AG09319 (cell line): ENCODE data around the gene ITPKC.

Experiments used
- DNase-seq: peaks from one replicate; pipeline ENCODE4 v3.0.0-alpha.2; 2010; ENCODE audit warnings: low read depth; ENCODE audit errors: extremely low read depth
- CTCF ChIP-seq: IDR thresholded peaks from 2 replicates; pipeline ENCODE4 v1.5.1; 2011; ENCODE audit warnings: low read depth, mild to moderate bottlenecking, inconsistent platforms, low read length, moderate library complexity

The ITPKC gene

GRCh38 chr19:40695881-40696280 is 21.0 kb upstream of the ITPKC start:
- no peak for TF ChIP-seq CTCF

GRCh38 chr19:40697007-40697406 is 19.9 kb upstream of the ITPKC start:
- TF ChIP-seq CTCF = no peak
- DNase-seq = no peak

More at GRCh38 chr19:40695881-40696280, 21.0 kb upstream of the ITPKC start:
- DNase-seq = no peak

GRCh38 chr19:40700083-40700482 is 16.8 kb upstream of the ITPKC start:
- DNase-seq = no peak
- TF ChIP-seq CTCF = no peak

GRCh38 chr19:40701758-40702157 is 15.2 kb upstream of the ITPKC start:
- DNase-seq = no peak
- TF ChIP-seq CTCF = no peak

GRCh38 chr19:40702337-40703012 is 14.4 kb upstream of the ITPKC start:
- peak; percentile 26 for TF ChIP-seq CTCF
- DNase-seq = no peak

- no peak for TF ChIP-seq CTCF
- DNase-seq = no peak
These were observed 13.7 kb upstream of the ITPKC start for GRCh38 chr19:40703029-40703755.
